ENCODE results near the gene PSD.

DNA sequence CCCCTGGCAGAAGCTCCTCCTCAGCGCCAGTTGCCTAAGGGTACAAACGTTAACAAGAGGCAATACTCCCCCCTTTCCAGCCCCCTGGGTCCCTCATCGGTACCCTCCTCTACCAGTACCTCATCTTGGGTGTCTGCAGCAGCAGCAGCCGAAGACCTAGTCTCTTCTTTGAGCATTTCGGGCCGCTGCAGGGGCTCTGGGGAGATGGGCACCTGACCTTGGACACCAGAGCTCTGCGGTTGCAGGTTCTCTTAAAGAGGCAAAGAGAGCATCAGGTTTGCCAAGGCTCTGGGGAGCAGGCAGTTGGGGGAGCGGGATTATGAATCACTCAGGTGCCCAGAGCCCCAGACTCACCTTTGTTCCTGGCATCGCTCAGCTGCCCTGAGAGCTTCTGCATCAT lies 5.6 kb upstream of the PSD start:
- TF ChIP-seq POLR2AphosphoS5 (IDR thresholded peaks at IDR 0.05) (no peak), EZH2 (IDR thresholded peaks at IDR 0.05; ENCODE audit: borderline replicate concordance, insufficient read depth, low read length, poor library complexity, severe bottlenecking) (no peak), EP300 (conservative IDR thresholded peaks at IDR 0.05; ENCODE audit: poor library complexity, severe bottlenecking) (no peak), SMC3 (conservative IDR thresholded peaks at IDR 0.05; ENCODE audit: poor library complexity) (no peak), RAD21 (conservative IDR thresholded peaks at IDR 0.05) (no peak)
- TF ChIP-seq, protein P1, sequence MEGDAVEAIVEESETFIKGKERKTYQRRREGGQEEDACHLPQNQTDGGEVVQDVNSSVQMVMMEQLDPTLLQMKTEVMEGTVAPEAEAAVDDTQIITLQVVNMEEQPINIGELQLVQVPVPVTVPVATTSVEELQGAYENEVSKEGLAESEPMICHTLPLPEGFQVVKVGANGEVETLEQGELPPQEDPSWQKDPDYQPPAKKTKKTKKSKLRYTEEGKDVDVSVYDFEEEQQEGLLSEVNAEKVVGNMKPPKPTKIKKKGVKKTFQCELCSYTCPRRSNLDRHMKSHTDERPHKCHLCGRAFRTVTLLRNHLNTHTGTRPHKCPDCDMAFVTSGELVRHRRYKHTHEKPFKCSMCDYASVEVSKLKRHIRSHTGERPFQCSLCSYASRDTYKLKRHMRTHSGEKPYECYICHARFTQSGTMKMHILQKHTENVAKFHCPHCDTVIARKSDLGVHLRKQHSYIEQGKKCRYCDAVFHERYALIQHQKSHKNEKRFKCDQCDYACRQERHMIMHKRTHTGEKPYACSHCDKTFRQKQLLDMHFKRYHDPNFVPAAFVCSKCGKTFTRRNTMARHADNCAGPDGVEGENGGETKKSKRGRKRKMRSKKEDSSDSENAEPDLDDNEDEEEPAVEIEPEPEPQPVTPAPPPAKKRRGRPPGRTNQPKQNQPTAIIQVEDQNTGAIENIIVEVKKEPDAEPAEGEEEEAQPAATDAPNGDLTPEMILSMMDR (IDR thresholded peaks at IDR 0.05; ENCODE audit: poor library complexity, severe bottlenecking): no peak
